ENCODE results near the gene RGS6.
A peak's percentile ranks its signal among the peaks of the same experiment; 100 is the strongest.

The RGS6 gene

DNA sequence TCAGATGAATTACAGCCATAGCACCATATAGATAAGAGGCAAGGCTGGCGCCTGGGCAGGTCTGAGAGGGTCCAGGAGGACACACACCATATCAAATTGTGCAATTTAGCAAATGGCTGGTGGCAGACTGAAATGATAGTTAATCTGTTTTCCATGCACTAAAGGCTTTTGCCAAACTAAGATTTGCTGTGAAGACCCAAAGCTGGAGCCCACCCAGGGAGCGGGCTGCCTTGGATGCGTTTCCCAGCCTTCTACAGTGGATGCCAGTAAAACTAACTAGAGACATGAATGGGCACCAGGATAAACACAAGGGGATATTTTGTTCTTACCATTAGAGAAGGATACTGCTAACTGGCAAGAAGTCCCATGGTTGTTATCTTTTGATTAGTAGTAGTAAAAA, 486.6 kb downstream of the RGS6 start:
- FAIRE-seq: no peak

DNA sequence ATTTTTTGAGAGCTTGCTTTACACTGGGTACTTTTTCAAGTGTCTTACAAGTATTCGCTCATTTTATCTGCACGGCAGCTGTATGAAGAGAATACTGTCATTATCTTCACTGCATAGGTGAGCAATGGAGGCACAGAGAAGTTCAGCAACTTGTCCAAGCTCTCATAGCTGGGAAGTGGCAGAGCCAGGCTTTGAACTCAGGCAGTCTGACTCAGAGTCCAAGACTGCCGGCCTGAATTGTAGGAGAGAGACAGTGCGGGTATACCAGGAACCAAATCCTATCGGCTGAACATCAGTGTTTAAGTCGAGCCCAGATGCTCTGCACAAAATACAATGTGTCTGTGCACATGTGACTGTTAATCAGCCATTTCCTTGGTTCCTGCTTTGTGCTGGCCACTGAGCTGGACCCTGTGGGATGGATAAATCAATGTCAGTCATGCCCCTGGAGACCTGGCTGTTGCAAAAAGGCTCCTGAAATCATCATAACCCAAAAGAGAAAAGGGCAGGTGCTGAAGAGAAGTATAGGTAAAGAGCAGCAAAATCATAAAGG, 487.1 kb downstream of the RGS6 start:
- FAIRE-seq: no peak

DNA sequence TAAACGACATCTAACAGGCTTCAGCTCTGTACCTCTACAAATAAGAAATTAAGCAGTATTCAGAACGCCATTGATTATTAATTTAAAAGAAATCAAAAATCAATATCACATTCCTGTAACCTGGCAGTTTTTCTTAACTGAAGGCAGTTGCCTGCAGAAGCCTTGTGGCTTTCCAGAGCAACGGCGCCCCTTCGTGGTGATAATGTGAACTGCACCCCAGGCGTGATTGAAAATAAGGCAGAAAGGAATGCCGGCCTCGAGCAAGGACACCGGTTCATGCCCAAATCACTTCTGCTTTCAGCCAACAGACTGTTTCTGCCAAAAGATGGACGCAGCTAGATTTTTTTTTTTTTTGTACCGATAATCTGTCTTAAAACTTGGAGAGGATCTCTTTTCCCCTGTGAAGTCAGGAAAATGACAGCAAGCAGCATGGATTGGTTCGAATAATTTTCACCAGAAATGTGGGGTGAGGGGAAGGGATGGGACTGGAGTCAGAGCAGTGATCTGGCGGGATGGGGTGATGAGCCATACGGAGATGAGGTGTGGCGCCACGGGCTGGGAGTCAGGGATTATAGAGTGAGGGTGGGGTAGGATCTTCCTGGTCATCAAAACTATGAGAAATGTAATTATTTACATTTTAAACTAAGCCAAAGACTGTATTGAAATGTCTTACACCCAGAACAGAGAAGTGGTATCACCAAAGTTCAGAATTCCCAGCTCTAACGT, 488.7 kb downstream of the RGS6 start:
- FAIRE-seq: peak; percentile 39

DNA sequence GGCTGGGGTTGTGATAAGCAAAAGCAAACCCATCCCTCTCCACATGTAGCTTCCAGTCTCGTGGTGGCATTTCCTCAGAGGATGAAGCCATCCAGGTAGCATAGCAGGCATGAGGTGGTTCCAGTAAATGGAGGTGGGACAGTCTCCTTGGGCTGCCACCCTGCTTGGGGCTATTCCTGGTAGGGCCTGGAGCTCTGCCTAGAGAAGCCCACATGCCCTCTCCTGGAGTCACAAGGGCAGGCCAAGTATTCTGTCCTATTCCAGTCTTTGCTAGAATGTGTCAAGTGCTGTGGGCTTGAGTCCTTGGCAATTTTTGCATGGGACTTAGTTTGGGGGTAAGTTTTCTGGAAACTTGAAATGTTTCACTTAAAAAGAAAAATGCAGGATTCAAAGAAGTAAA, 491.7 kb downstream of the RGS6 start:
- FAIRE-seq: no peak

- FAIRE-seq: no peak
These were observed 498.2 kb downstream of the RGS6 start for GRCh38 chr14:72430457-72430856.

DNA sequence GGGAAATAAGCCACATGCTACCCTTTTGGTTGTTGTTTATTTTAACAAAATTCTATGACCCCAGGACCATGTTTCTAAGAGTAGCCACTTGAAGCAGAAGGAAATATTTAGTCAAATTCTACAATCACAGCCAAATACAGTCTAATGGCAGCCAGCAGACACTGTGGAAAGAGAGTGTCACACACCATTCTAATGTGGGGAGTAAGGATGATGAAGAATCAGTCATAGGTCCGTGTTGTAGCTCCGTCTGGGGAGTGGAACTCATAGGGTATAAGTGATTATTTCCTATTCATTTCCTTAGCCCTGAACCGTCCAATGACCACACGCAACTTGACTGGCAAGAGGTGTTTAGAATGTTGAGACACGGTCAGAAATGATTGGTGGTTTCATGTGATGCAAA, 500.5 kb downstream of the RGS6 start:
- FAIRE-seq: no peak

- FAIRE-seq: no peak
These were observed 501.3 kb downstream of the RGS6 start for GRCh38 chr14:72433511-72433910.

- FAIRE-seq: no peak
These were observed 502.6 kb downstream of the RGS6 start for GRCh38 chr14:72434856-72435255.

DNA sequence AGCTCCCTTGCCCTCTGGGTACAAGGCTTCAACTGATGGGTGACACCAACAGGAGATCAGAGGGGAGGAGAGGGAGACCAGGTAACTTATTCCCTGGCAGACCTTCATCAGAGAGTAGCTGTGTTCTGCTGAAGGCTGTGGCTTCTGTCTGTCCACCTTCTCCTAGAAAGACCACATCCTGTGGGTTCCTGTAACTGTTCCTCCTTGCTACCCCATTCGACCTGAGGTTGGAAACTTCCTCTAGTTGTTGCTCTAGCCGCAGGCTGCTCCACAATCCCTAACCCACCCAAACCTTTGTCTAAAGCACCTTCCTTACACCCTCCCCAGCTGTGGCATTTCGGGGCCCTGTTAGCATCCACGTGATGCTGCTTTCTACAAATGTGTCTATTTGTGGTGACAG, 507.5 kb downstream of the RGS6 start:
- no peak for FAIRE-seq

DNA sequence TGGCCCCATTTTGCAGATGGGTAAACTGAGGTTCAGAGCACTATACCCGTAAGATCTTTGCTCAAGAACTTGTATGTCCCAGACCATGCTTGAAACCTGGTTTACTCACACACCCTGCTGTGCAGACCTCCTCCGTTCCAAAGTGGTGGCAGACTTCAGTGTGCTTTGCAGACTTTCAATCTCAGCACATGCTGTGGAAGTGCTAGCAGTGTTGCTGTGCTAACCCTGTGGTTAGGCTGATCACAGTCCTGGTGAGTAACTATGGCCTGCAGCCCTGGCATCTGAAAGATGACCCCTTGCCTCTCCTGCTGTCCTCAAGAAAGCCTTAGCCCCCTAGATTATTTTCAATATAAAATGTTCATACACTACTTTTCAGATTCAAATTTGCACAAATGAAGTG, 511.0 kb downstream of the RGS6 start:
- no peak for FAIRE-seq

GRCh38 chr14:72443991-72444441, 511.8 kb downstream of the RGS6 start:
- FAIRE-seq: no peak

DNA sequence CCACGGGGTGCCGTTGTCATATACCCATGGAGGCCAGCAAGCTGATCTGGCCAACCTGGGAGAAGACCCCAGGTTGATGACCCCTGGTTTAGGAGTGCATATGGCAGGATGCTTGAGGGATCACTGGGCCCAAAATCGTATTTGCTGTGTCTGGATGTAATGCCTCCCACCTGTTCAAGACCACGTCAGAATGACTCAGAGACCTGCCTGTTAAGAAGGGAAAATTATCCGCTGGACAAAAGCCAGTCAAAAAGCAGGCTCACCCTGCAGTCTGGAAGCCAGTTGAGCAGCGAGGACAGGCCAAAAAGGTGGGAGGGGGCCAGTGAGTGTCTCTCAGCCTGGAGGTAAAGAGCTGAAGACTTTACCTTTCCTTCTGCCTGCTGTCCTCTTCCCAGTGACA, 512.5 kb downstream of the RGS6 start:
- no peak for FAIRE-seq

- no peak for FAIRE-seq
These were observed 516.0 kb downstream of the RGS6 start for GRCh38 chr14:72448212-72448611.

DNA sequence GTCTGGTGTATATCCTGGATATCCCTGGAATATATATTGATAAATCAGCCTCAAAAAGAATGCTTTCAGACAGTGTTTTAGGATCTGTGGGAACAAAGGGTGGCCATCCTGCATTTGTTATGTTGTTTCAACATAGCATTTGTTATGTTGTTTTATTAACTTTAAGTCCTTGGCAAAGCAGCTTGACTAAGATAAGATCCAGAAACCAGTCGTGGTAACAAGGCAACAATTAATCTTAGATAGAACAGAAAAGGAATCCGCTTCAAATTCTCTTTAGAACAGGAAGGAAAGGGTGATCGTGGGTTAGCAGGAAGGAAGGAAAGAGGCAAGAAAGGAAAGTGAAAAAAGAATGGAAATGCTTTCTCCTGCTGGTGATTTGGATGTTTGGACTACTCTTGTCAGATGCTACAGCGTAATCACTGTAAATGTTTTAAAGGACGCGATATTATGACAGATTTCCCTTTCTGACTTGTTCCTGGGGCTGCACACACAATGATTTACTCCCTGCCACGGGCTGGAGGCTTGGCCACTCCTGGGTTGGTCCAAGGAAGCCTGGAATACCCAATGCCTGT, 518.3 kb downstream of the RGS6 start:
- no peak for FAIRE-seq

DNA sequence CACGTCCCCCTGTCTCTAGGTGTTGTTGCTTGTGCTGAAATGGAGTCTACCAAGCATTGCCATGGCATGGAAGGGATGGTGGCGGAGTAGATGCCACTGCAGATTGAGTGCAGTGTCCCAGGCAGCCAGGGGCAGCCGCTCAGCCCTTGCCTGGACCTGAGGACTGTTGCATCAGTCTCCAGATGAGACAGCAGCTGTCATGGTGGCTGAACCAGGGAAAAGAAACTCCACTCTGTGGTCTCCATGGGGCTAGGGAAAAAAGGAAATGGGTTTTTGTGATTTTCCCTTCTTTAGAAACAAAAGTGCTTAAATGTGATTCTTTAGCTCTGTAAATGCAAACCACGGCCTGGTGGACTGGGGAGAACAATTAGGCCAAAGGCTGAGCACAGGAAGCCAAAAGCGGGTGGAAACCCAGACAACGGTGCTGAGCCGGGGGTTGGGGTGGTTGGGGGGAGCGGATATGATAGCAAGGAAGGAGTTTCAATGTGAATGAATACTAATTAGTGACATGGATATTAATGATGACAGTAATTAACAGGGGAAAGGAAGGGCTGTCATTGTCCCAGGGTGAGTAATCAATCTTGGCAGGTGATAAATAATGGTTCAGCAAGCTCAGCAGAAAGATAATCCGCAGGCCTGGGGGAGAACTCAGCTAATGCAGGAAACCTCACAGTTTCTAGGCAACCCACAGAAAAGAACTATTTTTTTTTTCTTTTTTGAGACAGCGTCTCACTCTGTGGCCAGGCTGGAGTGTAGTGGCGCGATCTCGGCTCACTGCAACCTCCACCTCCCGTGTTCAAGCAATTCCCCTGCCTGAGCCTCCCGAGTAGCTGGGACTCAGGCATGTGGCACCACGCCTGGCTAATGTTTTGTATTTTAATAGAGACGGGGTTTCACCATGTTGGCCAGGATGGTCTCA, 519.1 kb downstream of the RGS6 start:
- no peak for FAIRE-seq

GRCh38 chr14:72452774-72453173, 520.5 kb downstream of the RGS6 start:
- no peak for FAIRE-seq

DNA sequence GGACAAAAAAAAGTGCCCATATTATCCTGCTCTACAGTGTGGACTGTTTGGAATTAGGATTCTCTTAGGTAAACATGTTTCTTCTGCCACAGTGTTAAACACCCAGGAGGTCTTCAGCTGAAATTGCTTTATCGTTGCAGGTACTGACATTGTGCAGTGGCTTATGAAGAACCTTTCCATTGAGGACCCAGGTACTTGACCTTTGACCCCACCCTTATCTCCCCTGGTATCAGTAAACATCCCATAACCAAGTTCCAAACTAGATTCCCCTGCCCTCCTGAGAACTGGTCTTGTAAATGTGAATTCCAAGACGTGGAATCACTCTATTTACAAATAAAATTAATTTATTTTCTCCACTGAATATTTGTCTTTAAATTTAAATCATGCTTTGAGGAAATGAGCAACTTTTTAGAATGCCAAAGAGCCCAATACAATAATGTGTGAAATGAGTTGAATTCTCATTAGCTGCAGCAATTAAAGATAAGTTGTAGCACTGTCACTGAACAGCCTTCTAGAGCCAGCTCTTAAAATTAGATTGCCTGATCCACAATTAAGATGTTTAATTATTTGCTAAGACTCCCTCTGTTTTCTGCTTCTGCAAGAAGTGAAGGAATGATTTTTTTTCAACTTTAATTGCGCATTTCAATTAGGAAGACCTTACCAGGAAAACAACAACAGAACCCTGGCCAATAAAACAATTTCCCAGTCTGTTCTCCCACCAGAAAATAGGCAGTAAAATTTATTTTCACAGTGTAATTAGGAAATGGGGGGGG, 522.3 kb downstream of the RGS6 start:
- FAIRE-seq: no peak

DNA sequence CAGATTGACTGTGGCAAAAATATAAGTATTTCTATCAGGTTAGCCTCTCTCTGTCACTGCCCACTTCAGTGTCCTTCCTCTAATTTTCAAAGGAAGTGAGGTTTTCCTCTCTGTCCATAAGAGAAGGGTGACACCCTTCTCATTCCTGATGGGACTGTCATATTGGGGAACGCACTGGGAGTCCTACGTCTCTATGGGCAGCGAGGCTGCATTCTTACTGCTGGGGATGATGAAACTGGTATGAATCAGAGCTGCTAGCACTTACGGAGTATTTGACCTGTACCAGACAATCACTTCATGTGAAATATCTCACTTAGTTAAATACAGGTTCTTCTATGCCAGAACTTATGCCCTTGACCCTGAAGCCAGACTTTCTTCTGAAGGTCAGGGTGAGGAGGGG, 525.4 kb downstream of the RGS6 start:
- FAIRE-seq: no peak

DNA sequence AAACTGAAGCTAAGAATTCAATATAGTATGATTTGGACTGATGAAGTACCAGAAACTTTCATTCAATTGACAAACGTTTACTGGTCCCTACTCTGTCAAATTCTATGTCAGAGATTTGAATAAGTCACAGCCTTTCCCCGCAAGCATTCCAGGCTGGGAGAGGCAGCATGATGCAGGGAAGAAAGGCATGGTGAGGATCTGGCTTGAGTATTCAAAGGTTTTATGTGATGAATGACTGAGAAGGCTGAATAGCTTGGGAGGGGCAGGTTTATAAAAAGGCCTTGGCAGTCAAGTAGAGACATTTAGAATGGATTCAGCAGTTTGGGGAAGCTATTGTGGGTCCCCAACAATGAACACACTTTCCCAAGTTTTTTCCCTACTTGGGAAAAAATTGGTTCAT, 529.8 kb downstream of the RGS6 start:
- no peak for FAIRE-seq

GRCh38 chr14:72463291-72463866, 531.1 kb downstream of the RGS6 start:
- no peak for FAIRE-seq

- FAIRE-seq: no peak
These were observed 532.0 kb downstream of the RGS6 start for GRCh38 chr14:72464226-72464625.

DNA sequence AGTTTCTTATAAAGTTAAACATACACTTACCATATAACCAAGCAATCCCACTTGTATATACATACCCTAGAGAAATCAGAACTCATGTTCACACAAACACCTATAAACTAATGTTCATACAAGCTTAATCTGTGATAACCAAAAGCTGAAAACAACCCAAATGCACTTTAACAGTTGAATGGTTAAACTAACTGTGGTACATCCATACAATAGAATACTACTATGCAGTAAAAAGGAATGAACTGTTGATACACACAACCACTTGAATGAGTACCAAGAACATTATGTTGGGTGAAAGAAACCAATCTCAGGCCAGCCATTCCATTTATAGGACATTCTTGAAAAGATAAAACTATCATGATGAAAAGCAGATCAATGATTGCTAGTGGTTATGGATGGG, 534.1 kb downstream of the RGS6 start:
- no peak for FAIRE-seq
